Stimulated activated CD4-positive, alpha-beta T cell treated with anti-CD3 and anti-CD28 coated beads, Interleukin-4, amount 100 ng/mL, for 24 hours (primary cell): ENCODE data around the gene CDC25A.

Experiments
- DNase-seq: peaks from one replicate; pipeline ENCODE4 v3.0.0-alpha.2; 2020

CDC25A gene

GRCh38 chr3:48140936-48141603 is 47.1 kb downstream of the CDC25A start:
- DNase-seq = no peak

DNA sequence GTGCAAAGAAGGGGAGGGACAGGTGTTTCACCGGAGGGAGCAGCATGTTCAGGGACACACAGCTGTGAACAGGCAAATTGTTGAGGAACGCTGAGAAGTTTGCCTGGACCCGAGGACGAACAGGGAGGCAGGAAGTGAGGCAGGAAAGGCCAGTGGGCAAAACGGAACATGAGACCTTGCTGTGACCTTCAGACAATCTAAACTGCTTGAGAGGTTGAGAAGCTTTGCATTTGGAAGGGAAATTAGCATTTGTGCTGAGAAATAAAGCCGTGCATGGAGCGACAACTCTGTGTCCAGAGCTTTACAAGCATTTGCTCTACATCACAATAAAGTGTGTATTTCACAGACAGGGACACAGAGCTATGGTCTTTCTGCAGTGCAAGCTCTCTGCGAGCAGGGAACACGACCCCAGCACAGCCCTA is 47.9 kb downstream of the CDC25A start:
- no peak for DNase-seq

DNA sequence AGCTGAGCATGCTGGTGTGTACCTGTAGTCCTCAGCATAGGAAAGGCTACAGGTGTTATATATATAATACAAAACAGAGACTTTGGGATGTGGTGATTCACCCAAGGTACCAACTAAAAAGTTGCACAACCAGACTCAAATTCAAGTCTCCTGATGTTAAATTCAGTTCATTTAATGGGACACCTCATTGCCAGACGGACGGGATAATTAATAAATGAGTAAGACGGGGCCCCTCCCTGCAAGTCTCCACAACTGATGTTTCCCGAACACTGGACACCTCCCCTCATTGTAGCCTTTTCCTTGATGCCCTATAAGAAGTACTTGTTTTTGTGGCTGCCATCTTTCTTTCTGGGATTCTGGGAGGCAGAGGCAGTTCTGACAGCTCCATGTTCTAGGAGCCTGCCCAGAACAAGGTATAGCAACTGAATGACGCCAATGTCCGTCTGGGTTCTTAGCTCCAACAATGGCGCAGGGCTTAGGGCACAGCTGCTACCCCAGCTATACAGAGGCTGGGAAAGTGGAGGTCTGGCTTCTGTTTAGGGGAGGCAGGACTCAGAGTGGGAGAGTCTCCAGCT is 50.7 kb downstream of the CDC25A start:
- no peak for DNase-seq

GRCh38 chr3:48135552-48136495 is 52.4 kb downstream of the CDC25A start:
- DNase-seq = no peak

- no peak for DNase-seq
Observed at GRCh38 chr3:48130321-48130904, 57.8 kb downstream of the CDC25A start.

DNA sequence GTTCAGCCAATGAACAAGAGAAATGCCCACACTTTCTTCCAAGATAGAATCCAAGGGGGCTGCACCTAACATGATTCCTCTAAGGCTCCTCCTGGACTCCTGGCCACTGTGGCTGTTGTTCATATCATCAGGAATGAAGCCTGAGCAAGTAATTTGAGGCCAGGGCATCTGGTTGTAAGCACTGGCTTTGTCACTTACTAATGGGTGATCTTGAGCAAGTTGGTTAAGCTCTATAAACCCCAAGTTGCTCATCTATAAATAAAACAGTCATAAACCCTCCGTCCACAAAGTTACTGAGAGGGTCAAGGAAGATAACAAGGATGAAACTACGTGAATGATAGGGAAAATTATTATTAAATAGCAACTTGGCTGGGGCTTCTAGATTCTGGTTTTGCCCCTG is 58.3 kb downstream of the CDC25A start:
- DNase-seq = no peak

GRCh38 chr3:48128774-48129173 is 59.4 kb downstream of the CDC25A start:
- no peak for DNase-seq

- no peak for DNase-seq
Observed at GRCh38 chr3:48125886-48126622, 62.2 kb downstream of the CDC25A start.

- no peak for DNase-seq
Observed at GRCh38 chr3:48125013-48125705, 63.1 kb downstream of the CDC25A start.

DNA sequence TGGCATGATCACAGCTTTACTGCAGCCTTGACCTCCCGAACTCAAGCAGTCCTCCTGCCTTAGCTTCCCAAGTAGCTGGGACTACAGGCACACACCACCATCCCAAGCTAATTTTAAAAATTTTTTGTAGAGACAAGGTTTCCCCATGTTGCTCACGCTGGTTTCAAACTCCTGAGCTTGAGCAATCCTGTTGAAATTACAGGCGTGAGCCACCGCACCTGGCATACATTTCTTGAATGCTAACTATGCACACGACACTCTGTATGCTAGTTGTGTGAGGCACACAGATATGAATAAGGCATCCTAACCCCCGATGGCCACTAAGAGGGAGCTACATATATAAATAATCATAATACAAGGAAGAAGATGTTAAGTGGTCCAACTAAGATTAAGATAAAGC is 64.9 kb downstream of the CDC25A start:
- DNase-seq = no peak

DNA sequence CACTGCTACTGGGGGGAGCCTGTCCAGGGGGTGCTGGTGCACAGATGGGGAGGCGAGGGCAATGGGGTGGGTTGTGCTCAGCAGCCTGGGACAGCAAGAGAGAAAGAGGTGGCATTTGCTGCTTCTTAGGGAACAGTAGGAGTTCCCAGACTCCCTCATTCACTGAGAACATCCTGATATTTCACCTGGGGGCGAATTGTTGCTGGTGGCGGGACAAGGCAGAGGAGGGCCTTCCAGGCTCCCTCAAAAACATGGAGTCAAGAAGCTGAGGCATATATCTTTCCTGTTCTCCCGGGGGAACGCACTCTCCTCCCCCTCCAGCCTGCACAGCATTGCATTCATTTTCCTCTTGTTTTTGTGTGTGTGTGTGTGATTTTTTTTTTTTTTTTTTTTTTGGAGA is 65.7 kb downstream of the CDC25A start:
- no peak for DNase-seq

DNA sequence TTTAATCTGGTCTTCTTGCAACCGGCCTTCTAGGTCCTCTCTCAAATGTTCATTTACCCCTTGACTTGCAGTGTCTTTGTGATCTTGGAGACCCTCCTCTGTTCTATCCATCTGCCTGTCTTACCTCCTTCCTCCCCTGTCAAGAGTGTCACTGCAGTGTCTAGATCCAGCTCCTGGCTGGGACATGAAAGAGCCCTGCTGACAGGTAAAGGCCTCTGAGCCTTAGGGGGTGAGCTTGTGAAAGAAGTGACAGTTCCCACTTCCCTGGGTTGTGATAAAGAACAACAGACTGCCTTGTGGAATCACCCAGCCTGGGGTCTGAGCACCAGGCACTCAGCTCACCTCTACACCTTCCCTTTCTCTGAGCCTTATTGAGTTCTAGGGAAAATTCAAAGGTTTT is 68.0 kb downstream of the CDC25A start:
- no peak for DNase-seq

GRCh38 chr3:48119505-48120193 is 68.6 kb downstream of the CDC25A start:
- no peak for DNase-seq

DNA sequence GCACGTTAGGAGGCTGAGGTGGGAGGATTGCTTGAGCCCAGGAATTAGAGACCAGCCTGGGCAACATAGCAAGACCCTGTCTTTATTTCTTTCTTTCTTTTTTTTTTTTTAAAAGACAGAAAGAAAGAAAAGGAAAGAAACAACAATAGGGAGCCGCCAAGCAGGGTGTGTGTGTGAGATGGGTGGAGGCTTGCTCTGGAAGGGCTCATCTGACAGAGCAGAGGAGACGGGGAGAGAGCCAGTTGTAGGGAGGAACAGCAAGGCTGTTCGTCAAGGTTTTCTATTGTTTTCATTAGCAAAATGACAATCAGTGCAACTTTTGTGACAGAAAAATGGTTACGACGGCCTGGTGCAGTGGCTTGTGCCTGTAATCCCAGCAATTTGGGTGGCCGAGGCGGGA is 69.3 kb downstream of the CDC25A start:
- DNase-seq = no peak

GRCh38 chr3:48118322-48118721 is 69.9 kb downstream of the CDC25A start:
- no peak for DNase-seq

- DNase-seq = no peak
Observed at GRCh38 chr3:48112813-48113212, 75.4 kb downstream of the CDC25A start.

DNA sequence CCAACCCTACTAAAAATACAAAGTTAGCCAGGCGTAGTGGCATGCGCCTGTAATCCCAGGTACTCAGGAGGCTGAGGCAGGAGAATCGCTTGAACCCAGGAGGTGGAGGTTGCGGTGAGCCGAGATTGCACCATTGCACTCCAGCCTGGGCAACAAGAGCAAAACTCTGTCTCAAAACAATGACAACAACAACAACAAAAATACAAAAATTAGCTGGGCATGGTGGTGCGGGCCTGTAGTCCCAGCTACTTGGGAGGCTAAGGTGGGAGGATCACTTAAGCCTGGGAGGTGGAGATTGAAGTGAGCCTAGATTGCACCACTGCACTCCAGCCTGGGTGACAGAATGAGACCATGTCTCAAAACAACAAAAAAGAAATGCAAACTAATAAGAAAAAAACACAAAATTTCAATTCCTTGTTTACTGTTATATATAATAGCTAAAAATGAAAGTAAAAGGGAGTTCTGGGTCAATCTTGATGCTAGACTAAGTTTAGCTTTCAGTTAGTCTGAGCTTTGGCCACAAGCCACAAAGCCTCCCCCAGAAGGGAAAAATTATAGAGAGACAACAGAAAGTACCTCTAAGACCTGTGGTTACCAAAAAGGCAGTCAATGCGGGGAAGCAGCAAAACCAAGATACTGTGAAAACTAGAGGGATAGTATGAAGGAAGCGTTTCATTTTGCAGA is 76.0 kb downstream of the CDC25A start:
- DNase-seq = peak; percentile 38

DNA sequence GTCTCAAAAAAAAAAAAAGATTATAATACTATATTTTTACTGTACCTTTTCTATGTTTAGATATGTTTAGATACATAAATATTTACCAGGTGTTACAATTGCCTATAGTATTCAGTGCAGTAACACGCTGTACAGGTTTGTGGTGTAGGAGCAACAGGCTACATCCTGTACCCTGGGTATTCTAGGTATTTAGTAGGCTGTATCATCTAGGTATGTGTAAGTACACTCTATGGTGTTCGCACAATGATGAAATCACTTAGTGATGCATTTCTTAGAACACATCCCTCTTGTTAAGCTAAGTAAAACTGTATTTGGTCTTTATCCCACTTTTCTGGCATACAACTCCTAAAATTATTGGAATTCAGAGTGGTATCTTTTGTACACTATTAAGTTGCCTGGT is 77.8 kb downstream of the CDC25A start:
- DNase-seq = no peak

DNA sequence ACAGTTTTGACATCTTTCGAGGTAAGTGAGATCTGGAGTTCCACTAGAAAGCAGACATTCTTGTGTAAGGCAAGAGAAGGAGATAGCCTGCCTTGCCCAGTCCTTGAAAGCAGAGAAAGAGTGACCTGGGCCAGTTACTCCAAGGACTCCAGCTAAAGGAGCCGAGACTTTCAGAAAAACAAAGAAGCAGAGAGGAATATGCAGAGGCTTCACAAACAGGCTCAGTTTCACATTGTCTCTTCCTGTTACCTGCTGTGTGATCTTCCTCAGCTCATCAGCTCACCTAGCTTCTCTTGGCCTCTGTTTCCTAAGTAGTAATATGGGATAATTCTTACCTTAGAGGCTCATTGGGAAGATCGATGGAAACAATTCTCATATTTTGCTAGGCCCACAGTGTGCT is 81.0 kb downstream of the CDC25A start:
- DNase-seq = no peak
